Measurements from ENCODE around the gene ZCCHC2. TPM values are rescaled to one million over a fixed set of nuclear protein-coding genes. Genes with fewer than 3 reads are reported as not detected.

The ZCCHC2 gene
- total and polyA plus RNA-seq, 2 donors (not counting 3 experiments of a cell fraction or from before 2014, with no cell fraction given): 16.2 to 27.2 TPM

GRCh38 chr18:62536005-62536404 is 13.2 kb downstream of the ZCCHC2 start:
- ChIA-PET CTCF (interaction anchor here (1.2 kb wide), 1 partner anchor 9 kb away, joined by 3 read pairs; no protein-coding TSS in a partner anchor), POLR2A (no interaction called here)
- peaks cover 0 to 4% of the 10 kb centered on the region in 2 experiments for H3K36me3 ChIP-seq (ENCODE audit: control insufficient read depth in 2 of 2, extremely low read depth in 1 of 2, insufficient read depth in 2 of 2, low read length in 2 of 2)
- no peaks in the 10 kb centered on the region for H3K9me1 ChIP-seq (replicated peaks; ENCODE audit: control insufficient read depth, extremely low read depth, insufficient read depth, low read length)
- no peak overlapping the region for H3K4me3 ChIP-seq (replicated peaks in 1 of 3; ENCODE audit: insufficient read depth in 1 of 3, low read depth in 1 of 3, low read length in 3 of 3)
- no peak overlapping the region for H3K27ac ChIP-seq (ENCODE audit: insufficient read depth, low read depth, low read length)
- intact Hi-C loops (cut with micrococcal nuclease): no loop called here
- no TSS peak for BruUV-seq (replicated peaks)
- H3K9ac ChIP-seq (replicated peaks; ENCODE audit: extremely low read depth, insufficient read depth, low read length): no peak overlapping the region
- no peaks in the 10 kb centered on the region for H3K9me3 ChIP-seq (replicated peaks; ENCODE audit: control insufficient read depth, insufficient read depth, low read length)
- no peak overlapping the region for H2AFZ ChIP-seq (ENCODE audit: low read depth, low read length)
- dilution Hi-C loops (cut with MboI; ENCODE audit: extremely low pct_ligation_motif_present, low sequenced_read_pairs): no loop called here
- peaks cover 71% of the 10 kb centered on the region for H3K79me2 ChIP-seq (ENCODE audit: control insufficient read depth, insufficient read depth, low read length)
- H3K27me3 ChIP-seq (ENCODE audit: control insufficient read depth in 2 of 2, insufficient read depth in 2 of 2, low read length in 2 of 2): no peaks in the 10 kb centered on the region
- no peak for FAIRE-seq
- H3K4me1 ChIP-seq (ENCODE audit: control insufficient read depth, extremely low read depth, insufficient read depth, low read length): peaks cover 13% of the 10 kb centered on the region
- TF ChIP-seq MAX (IDR thresholded peaks at IDR 0.05; ENCODE audit: insufficient read depth, insufficient read length) (no peak), EZH2 (IDR thresholded peaks at IDR 0.05; ENCODE audit: borderline replicate concordance, low read depth, low read length, severe bottlenecking) (no peak), FOS (IDR thresholded peaks at IDR 0.05; ENCODE audit: borderline replicate concordance, insufficient read depth, low read length) (no peak), MYC (IDR thresholded peaks at IDR 0.05; ENCODE audit: low read depth, low read length) (no peak), POLR2A (IDR thresholded peaks at IDR 0.05; ENCODE audit: low read depth, low read length) (no peak), JUN (IDR thresholded peaks at IDR 0.05; ENCODE audit: borderline replicate concordance, insufficient read depth, insufficient read length, low read depth) (no peak), GATA2 (IDR thresholded peaks at IDR 0.05; ENCODE audit: insufficient read depth, insufficient read length, low read depth, low read length) (no peak)
- no peak for DNase-seq (ENCODE audit: low read depth, low spot score)
- H3K4me2 ChIP-seq (ENCODE audit: insufficient read depth, low read length): no peak overlapping the region
- H4K20me1 ChIP-seq (replicated peaks; ENCODE audit: control insufficient read depth, extremely low read depth, insufficient read depth, low read length): peaks cover 3% of the 10 kb centered on the region

All from endothelial cell of umbilical vein (primary cell).